HG03175 (cell line): Measurements from ENCODE around the gene EPB41.
"Not testable (repeated sequence)": the region's sequence is repeated elsewhere in the genome, so short reads cannot be mapped to it uniquely, and the experiment has no call there.

Experiments
- ATAC-seq: cut with Tn5 transposase; IDR thresholded peaks from one replicate; pipeline ENCODE4 v1.9.1; 2021; ENCODE audit warnings: mild to moderate bottlenecking, moderate library complexity; ENCODE audit not compliant: unreplicated experiment

The EPB41 gene

DNA sequence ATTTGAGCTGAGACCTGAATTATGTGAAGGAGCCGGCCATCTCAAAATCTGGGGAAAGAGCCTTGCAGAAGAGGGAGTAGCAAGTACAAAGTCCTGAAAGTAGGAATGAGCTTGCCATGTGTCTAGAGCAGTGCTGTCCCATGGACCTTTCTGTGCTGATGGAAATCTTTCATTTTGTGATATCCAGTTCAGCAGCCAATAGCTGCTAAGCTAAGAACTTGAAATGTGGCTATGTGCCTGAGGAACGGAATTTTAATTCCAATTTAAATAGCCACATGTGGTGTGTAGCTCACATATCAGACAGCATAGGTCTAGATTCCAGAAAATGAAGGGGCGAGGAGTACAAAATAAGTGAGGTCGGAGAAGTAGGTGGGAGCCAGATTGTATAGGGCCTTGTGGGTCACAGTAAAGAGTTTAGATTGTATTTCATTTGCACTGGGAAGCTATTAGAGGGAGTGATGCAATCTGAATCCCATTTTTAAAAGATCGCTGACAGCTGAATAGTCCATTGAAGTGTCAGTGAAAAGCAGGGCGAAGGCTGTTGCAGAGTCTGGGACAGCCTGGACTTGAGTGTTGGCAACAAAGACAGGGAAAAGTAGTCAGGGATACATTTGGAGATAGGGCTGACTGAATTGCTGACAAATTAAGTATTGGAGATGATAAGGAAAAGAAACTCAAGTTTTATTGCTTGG is 129.1 kb downstream of the EPB41 start:
- ATAC-seq, result no peak

DNA sequence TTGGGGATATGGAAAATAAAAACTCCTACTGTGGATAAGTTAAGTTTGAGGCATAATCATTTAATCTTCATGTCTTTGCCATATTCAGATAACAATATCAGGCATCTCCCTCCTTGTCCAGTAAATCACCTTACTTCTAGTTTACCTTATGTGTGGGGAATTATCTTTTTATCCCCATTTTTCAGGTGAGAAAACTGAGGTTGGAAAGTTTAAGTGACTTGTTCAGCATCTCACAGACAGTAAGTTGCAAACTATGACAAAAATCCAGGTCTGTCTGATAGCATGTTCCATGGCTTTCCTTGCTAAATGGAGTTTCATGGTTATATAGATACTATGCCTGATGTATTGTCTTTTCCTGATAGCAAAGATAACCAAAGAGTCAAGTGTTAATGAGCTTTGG is 129.6 kb downstream of the EPB41 start:
- ATAC-seq, result no peak

DNA sequence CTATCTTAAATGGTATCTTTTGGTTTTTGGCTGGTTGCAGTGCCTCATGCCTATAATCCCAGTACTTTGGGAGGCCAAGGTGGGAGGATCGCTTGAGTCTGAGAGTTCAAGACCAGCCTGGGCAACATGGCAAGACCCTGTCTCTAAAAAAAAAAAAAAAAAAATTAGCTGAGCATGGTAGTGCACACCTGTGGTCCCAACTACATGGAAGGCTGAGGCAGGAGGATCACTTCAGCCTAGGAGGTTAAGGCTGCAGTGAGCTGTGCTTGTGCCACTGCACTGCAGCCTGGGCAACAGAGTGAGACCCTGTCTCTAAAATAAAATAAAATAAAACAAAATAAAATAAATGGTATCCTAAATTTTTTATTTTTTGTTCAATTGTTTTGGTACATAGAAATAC is 131.3 kb downstream of the EPB41 start:
- not testable (repeated sequence) for ATAC-seq

DNA sequence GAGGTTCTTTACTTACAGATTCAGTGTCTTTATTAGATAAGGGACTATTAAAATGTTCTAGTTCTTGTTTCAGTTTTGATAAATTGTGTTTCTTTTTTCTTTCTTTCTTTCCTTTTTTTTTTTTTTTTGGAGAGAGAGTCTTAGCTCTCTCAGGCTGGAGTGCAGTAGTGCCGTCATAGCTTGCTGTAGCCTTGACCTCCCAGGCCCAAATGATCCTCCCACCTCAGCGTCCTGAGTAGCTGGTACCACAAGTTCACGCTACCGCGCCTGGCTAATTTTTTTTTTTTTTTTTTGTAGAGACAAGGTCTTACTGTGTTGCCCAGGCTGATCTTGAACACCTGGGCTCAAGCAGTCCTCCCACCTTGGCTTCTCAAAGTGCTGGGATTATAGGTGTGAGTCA is 132.8 kb downstream of the EPB41 start:
- ATAC-seq, result no peak

DNA sequence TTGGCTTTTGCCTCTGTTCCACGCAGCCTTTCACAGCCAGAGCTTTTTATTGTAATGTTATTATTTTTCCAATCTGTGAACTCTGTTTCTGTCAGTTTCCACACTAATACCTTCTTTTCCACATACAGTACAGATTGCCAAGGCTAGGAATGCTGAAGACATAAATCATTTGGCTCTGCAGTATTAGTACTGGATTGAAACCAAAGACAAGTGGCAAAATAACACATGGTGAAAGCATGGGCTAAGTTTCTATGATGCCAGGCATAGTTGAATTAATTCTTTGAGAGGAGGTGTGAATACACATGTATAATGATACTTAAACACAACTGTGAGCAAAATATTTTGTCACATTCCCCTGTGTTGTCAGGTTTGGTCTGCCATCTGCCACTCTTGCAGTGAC is 135.8 kb downstream of the EPB41 start:
- no peak for ATAC-seq

DNA sequence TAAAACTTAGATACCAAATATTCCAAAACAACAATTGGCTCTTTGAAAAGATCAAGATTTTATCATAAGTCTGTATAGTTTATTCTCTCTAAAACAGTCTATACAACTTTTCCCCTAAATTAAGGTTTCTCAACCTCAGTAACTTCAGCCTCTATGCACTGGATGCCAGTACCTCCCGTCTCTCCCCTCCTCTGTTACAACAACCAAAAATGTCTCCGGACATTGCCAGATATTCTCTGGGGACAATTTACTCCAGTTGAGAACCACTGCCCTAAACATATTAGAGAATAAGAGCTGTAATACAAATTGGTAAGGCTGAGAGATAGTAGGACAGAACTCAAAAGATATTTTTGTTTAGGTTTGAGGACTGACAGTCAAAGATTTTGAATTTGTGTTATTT is 137.7 kb downstream of the EPB41 start:
- no peak for ATAC-seq

DNA sequence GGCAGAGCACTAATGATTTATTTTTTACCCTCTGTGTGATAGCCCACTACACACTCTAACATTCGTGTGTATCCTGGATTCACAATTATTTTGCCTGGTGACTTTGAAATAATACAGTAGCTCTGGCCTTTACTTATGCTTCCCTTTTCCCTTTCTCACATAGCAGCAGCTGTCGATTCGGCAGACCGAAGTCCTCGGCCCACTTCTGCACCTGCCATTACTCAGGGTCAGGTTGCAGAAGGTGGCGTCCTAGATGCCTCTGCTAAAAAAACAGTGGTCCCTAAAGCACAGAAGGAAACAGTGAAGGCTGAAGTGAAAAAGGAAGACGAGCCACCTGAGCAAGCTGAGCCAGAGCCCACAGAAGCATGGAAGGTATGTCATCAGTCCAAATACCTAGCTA is 138.6 kb downstream of the EPB41 start:
- no peak for ATAC-seq

DNA sequence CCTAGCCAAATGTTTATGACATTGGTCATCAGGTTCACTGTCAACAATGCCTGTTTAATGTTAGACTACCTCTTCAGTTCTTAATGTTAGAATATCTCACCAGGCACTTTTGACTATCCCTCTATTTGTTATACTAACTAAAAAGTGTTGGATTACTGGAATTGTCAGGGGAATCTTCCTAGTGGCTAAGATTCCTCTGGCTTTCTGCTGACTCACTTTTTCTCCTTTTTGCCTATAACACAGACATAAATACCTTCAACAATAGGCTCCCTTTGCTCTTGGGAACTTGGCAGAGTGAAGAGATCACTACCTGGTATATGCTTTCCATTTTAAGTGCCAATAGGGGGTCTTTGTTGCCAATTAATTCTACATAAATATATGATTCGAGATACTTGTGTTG is 140.8 kb downstream of the EPB41 start:
- no peak for ATAC-seq

DNA sequence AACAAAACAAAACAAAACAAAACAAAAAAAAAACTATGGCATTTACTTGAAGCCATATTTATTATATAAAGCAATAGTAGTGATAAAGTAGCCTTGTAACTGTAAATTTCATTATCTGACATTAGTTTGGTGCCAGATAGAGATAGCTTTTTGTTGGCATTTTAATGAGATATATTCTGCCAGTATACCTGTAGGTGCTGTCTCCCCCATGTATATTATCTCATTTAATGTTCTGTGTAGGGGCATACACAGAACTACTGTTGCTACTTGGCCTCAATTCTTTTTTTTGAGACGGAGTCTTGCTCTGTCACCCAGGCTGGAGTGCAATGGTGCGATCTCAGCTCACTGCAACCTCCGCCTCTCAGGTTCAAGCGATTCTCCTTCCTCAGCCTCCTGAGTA is 141.9 kb downstream of the EPB41 start:
- no peak for ATAC-seq

DNA sequence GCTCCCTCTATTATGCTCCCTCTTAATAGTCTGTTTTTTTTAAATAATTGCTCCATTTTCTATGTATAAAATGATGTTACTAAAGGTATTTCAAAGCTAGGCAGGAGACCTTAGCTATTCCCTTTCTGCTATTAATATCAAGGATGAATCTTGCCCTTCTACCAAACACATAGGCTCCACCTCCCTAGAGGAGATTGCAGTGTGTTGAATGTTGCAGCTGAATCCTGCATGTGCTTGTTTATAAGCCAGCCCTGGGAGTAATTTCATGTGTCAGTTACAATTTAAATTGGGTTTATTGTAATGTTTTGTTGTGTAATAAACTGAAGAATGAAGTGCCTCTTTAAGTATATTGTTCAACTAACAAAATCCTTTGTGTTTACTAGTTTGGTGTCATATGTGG is 143.3 kb downstream of the EPB41 start:
- no peak for ATAC-seq

DNA sequence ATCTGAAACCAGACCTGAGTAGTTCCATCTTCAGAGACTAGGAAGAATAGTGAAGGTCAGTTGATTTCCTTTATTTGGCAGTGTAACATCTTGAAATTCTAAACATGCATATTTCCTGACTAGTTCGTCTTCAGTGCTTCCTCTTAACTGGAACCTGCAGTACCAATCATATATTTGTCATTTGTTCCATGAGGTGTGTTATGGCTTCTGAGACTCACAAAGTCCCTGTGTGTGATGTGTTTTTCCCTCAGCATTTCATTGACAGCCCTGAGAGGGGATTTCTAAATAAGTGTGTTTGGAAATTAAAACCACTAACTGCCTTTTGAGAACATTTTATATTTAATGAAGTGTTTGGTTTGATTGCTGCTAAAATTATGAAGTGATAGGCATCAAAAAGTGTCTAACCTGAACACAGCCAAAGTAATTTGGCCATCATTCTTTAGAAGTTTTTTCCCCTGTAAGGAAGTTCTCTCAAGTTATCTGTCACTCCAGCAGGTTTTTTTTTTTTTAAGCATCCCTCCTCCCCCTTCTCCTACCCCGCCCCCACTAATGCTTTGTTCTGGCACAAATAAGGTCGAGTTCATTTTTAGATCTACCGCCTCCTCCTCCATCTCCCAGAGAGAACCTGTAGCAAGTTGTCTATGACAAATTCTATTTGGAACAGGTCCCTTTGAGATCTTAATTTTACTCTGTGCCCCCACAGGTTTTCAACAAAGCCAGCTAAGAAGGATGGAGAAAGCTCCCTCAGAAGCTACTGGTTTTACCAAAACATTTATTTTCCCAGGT is 148.0 kb downstream of the EPB41 start:
- no peak for ATAC-seq

DNA sequence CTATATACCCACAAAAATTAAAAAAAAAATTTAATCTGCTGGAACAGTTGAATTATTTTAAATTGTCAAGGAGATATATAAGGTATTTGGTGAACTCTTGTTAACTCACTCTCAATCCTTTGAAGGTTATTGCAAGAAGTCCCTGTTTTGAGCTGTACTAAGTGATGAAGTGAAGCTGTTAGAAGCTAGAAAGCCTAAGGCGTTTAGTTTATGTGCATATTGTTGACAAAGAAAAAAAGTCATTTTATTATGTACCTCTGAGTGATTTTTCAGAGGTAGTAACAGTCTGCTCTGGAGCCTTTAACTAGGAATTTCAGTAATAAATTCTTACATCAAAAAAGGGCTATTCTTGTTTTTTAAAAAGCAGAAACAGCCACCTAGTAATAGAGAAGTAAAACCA is 149.7 kb downstream of the EPB41 start:
- ATAC-seq, result no peak

DNA sequence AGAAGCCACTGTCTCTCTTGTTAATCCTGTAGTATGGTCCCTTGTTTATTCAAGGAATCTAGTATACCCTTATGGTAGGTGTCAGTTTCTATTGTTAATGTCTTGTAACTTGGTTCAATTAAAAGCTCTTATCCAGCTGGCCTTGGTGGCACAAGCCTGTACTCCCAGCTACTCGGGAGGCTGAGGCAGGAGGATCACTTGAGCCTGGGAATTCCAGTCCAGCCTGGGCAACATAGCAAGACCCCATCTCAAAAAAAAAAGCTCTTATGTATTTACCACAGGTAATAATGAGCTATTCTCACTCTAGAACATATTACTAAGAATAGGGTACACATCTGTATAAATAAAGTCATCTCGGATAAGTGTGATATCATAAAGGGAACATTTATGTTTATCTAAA is 162.8 kb downstream of the EPB41 start:
- ATAC-seq, result no peak

DNA sequence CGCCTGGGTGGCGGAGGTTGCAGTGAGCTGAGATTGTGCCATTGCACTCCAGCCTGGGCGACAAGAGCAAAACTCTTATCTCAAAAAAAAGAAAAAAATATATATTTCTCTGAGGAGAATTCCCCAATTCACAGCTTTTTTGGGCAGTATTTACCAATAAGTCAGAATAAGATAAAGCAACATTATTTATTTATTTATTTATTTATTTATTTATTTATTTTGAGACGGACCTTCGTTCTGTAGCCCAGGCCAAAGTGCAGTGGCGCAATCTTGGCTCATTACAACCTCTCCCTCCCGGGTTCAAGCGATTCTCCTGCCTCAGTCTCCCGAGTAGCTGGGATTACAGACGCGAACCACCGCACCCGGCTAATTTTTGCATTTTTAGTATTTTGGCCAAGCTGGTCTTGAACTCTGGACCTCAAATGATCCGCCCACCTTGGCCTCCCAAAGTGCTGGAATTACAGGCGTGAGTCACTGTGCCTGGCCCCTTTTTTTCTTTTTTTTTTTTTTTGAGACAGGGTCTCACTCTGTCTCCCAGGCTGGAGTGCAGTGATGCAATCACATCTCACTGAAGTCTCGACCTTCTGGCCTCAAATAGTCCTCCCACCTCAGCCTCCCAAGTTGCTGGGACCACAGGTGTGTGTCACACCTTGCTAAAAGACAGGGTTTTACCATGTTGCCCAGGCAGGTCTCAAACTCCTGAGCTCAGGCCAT is 165.7 kb downstream of the EPB41 start:
- ATAC-seq, result not testable (repeated sequence)

DNA sequence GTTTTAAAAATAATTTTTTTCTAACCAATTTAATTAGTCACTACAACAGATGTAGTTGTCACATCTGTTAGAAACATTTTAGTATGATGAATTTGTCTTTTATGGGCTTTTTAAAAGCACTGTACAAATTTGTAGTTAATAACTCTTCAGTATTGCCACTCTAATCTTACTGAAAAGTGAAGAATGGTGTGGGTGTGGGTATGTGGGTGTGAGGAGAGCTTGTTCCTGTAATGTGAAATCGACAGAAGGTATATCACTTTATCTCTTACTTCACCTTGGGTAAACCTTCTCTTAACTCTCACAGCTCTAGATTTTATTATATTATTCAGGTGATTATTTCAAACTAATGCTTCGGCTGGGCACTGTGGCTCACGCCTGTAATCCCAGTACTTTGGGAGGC is 166.8 kb downstream of the EPB41 start:
- no peak for ATAC-seq

DNA sequence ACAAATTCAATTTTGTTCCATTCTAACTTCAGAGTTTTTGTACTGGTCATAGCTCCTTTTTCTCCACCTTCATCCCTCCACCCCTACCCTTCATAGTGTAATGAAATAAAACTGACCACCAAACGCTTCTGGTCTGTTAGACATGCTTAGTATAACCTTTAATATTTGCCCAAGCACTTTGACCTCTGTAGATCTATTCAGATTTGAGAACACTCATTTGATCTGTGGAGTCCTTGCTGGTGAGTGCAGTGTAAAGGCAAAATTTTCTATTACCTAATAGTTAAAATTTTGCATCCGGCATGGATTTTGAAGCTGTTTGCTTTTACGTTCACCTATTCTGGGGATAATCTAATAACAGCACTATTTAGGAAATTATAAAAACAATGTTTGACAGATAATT is 168.2 kb downstream of the EPB41 start:
- no peak for ATAC-seq

DNA sequence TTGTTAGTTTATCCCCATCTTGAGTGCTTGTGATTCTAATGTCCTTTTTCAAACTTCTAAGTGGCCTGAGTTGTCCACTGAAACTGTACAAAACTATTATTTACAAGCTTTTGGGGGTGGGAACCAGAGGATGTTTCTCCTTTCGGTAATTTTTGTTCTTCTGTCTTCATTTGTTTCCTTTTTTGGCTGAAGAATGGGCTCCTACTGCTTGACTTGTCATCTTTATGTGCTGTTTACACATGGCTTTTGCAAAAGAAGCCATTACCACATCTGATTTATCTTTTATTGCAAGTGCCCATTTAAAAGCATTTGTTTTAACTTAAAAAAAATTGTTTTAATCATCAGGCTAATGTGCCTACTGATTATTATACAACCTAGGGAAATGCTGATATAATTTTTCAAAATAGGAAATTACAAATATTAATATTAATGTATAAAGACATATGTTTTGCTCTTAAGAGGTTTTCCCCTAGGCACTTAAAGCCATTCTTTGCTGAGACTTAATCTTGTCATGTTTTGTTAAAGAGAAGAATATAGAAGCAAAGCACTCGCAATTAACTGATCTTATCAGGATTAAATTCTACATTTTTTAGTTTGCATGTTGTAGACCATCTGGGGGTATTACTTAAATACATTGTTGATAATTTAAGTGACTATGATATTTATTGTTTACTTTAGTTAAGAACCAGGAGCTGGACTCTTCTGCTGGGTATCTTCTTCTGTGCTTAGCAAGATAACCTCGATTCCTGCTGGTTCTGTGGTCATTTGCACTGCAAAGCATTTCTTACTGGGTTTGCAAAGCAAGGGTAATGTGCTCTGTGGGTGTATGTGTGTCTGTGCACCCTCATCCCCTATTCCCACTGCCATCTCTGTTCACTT is 169.2 kb downstream of the EPB41 start:
- no peak for ATAC-seq

DNA sequence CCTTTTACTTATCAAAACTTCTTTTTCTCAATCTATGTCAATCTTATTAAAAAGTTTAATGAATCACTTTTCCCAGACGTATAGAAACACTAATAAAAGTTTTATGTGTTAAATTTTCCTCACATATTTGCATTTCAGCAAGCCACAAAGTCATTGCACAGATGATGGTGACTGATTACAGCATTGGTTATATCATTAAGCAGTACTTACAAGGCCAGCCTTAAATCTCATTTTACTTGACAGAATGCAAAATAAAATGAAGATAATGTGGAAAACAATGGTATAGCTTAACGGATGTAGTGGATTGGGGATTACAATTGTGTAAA is 169.8 kb downstream of the EPB41 start:
- no peak for ATAC-seq

DNA sequence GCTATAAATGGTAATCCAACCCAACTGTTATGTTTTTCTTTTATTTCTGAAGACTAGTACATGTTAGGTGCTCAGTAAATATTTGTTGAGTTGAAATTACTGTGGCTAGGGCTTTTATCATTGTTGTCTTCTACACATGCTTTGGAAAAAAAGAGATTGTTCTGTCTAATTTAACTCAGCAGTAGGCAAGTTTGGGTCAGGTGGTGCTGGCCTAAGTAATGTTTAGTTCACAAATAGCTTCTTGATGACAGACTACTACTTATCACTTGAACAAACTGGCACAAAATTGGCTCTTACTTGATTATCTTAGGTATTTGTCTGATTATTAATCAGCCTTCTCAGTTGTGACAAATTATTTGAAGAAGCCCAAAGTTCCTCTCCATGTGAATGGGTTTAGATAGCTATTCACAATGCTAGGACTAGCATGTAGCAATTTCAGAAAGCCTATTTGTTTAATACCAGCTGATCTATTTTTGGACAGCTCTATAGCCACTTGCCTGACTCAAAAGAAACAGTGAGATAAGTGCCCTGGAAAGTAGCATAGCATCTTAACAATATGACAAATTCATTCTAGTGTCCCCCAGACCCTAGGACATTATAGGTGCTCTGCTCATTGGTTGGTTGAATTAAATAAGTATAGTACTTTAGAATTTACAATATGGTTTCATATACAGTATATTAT is 176.7 kb downstream of the EPB41 start:
- ATAC-seq, result no peak

DNA sequence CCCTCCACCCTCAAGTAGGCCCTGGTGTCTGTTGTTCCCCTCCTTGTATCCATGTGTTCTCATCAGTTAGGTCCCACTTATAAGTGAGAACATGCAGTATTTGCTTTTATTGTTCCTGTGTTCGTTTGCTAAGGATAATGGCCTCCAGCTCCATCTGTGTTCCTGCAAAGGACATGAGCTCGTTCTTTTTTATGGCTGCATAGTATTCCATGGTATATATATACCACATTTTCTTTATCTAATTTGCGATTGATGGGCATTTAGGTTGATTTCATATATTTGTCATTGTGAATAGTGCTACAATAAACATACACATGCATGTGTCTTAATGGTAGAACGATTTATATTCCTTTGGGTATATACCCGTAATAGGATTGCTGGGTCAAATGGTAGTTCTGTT is 178.3 kb downstream of the EPB41 start:
- ATAC-seq, result not testable (repeated sequence)

DNA sequence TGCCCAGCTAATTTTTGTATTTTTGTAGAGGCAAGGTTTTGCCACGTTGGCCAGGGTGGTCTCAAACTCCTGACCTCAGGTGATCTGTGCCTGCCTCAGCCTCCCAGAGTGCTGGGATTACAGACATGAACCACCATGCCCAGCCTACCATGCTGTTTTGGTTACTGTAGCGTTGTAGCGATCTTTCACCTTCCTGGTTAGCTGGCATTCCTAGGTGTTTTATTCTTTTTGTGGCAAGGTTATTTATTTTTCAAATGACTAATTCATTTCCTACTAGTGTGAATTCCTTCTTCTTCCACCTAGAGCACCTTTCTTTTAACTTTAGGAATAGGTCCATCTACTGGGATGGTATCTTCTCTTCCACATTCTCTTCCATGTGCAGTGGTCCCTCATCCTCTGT is 180.1 kb downstream of the EPB41 start:
- no peak for ATAC-seq
